DMS53 treated with DMSO at 0.1 percent for 48 hours (cell line): ENCODE results near the gene C4BPA.
A peak's percentile ranks its signal among the peaks of the same experiment; 100 is the strongest.

ENCODE experiments used
- DNase-seq: peaks from one replicate; lab custom pipeline; 2025; ENCODE audit not compliant: unreplicated experiment; lab: John Stamatoyannopoulos, UW

Gene C4BPA

DNA sequence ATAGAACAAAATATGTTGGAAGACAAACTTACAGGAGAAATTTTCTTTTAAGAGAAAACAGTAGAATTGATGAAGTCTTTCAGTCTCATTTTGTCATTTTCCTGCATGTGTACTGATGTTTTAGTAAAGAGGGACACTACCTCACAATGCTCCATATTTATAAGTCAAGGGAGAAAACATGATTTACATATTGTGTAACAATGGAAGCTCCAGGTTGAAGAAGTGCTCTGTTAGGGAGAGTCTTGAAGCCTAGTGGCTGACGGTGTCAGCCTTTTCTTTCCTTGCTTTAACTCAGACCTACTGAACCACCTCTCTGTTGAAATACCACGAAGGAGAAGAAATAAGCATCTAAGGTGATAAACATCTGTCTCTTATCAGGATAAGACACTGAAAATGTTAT is 75.0 kb downstream of the C4BPA start:
- DNase-seq: no peak

GRCh38 chr1:207181847-207182246 is 77.8 kb downstream of the C4BPA start:
- DNase-seq: peak; percentile 20

DNA sequence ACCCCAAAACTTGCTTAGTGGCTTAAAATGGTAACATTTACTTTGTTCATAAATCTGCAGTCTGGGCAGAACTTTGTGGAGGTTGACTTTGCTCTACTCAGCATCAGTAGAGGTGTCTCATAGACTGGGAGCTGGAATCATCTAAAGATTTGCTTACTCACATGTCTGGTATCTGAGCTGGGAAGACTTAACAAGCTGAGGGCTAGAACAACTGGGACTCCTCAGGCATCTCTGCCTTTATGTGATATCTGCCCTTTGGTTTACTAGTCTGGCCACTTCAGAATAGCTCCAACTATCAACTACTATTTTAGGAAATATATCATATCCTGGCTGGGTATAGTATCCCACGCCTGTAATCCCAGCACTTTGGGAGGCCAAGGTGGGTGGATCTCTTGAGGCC is 82.5 kb downstream of the C4BPA start:
- no peak for DNase-seq

DNA sequence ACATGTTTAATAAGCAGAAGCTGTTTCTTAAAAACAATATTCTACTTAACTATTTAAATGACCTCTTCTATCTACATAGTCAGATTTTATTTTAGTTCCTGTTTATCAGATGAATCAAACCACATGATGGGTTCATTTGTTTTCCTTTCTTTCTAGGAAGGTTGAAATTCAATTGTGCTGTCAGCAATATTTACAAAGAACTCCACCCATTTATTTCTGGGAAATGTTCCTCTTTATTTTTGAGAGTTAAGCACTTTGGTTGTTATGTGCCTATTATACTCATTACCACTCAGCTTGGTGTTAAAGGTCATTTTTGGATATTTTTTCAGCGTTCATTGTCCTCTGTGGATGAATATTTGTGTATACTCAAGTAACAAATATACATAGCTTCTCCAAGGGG is 84.9 kb downstream of the C4BPA start:
- no peak for DNase-seq

- no peak for DNase-seq
Measured at GRCh38 chr1:207191061-207191460, 87.0 kb downstream of the C4BPA start.

DNA sequence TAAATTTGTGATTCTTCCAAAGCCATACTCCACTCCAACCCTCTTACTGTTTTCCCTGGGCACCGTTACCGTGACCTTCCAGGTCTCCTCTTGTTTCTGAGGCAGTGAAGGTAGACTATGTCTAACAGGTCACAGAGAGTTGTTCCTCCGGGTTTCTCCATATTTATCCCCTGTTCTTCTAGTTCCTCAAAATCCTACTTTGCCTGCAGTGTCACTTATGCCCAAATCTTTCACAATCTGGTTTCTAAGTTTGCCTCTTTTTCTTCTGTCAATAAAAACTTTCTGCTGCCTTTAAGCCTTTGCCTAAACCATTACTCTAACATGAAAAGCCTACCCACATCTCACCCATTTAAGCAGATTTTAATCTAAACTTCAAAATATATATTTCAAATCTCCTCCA is 87.7 kb downstream of the C4BPA start:
- no peak for DNase-seq

DNA sequence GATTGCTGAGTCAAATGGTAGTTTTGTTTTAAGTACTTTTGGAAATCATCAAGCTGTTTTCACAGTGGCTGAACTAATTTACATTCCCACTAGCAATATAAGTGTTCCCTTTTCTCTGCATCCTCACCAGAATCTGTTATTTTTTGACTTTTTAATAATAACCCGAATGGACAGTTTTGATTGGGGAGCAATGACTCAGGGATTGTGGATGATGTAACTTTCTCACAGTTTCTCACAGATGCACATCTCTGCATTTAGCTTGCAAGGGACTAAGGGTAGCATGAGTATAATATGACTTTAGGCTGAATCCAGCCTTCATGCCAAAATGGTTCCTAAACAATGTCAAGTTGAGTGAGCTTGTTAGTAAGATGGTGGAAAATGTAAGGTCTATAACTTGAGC is 90.2 kb downstream of the C4BPA start:
- DNase-seq: no peak
